Islet precursor cell (in vitro differentiated cells): ENCODE results near the gene TEX14.
"Not testable (repeated sequence)": the region's sequence is repeated elsewhere in the genome, so short reads cannot be mapped to it uniquely, and the experiment has no call there.

Experiments used
- DNase-seq: peaks from one replicate; pipeline ENCODE4 v3.0.0-alpha.2; 2018

Gene TEX14

DNA sequence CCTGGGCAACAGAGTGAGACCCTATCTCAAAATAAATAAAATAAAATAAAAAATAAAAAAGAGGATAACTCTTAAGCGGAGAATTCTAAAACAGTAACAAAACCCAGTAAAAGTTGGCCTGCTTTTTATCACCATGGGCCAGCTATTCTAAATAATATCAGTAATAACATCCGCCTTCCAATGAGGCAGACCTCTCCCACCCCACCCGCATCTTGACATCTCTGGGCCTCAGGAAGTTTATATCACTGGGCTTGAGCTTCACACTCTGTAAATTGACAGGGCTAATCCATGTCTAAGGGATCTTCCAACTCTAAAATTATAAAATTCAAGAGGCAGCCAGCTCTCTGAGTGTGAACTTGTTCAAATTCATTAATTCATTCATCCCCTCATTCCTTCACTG lies 94.5 kb downstream of the TEX14 start:
- no peak for DNase-seq

DNA sequence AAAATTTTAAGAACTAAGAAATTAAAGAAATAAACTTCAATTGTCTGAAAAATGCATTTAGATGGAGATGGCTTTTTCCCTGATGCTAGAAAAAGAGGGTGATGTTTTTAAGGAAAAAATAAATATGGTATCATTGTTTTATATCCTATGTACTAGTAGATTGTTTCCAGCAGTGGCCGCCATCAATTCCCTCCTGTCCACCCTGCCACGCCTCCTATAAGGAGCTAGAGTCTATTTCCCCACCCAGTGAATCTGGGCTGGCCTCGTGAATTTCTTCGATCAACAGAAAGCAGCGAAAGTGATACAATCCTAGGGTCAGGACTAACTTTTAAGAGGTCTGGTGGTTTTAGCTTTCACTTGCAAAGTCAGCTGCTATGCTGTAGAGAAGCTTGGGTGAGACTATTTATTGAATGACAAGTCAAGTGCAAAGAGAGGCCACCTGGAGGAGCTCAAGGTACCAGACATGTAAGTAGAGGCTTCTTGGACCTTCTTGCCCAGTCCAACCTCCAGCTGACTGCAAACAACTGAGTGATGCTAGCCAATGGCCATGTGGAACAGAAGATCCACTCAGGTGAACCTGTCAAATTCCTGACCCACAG lies 96.6 kb downstream of the TEX14 start:
- no peak for DNase-seq

DNA sequence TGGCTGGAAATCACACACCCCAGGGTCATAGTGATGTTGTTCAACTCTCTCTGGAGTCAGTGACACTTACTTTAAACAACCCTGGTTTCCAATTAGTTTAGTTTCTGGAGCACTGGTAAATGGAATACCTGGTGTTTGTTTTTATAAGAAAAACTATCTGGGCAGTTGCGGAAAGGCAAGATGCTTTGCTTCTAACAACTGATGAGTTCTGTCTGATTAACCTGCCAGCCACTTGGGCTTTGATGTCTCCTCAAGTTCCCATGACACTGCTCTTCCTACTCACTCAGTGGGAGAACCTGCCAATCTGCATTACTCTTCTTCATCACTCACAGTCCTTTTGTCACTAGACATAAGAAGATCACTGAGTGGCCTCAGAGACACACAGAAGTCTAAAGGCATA lies 98.7 kb downstream of the TEX14 start:
- DNase-seq: no peak

DNA sequence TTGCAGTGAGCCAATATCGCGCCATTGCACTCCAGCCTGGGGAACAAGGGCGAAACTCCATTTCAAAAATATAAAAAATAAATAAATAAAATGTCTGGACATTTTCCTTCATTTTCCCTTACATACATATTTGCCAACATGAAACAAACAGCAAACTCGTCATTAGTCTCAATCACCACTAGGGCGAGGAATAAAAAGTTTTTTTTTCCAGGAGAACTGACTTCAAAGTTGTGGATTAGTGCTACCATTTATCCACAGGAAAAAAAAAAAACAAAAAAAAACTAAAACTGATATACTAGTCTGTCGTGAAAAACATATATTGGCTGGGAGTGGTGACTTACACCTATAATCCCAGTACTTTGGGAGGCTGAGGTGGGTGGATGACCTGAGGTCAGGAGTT lies 100.4 kb downstream of the TEX14 start:
- no peak for DNase-seq

DNA sequence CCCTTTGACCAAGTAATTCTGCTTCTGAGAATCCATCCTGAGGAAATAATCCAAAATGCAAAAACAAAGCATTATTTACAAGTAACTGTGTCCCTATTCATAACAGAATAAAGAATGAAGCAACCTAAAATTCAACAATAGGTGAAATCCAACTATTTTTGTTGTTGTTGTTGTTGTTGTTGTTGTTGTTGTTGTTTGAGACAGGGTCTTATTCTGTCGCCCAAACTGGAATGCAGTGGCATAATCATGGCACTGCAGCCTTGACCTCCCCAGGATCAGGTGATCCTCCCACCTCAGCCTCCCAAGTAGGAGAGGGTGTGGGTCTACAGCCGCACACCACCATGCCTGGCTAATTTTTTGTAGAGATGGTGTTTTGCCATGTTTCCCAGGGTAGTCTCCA lies 101.5 kb downstream of the TEX14 start:
- no peak for DNase-seq

DNA sequence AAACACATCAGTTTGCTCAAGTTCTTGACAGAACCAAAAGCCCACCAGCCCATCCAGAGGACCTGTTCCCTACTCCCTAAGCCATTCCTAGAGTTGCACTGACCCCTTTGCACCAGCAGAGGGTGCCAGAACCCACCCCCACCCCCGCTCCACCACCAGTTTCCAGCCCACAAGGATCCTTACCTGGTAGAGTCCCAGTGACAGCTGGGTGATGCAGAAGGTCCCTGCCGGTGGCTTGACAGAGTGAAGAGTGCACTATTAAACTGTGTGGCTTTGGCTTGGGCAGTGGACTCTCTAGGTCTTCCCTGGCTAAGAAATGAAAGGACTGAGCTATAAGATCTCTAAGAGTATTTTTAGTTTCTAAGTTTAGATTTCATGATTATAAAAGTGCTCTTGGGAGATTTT lies 104.1 kb downstream of the TEX14 start:
- DNase-seq: peak; percentile 92

DNA sequence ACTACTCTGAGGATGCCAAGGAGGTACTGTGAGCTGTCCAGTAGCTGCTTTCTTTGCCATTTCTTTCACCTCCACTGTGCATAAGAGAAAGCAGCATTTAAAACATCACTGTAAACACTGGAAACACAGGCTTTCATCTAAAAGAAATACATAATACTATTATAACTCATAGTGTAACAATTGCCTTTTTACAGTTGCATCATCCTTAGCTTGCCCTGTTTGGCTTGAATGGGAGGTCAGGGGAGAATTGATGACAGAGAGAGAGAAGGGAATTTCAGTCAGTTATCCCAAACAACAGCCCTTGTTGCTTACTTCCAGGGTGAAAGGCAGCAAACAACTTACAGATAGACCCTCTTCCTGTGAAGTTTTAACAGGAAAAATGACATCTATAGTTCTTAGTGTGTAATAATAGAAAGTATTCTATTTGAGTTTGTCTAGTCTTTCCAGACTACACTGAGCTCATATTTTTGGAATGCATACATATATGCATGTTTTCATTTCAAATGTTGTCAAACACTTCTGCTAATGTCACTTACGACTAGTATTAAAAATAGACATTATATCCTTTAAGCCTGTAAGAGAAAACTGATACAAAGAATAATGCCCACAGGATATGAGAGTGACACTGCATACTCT lies 105.7 kb downstream of the TEX14 start:
- no peak for DNase-seq

DNA sequence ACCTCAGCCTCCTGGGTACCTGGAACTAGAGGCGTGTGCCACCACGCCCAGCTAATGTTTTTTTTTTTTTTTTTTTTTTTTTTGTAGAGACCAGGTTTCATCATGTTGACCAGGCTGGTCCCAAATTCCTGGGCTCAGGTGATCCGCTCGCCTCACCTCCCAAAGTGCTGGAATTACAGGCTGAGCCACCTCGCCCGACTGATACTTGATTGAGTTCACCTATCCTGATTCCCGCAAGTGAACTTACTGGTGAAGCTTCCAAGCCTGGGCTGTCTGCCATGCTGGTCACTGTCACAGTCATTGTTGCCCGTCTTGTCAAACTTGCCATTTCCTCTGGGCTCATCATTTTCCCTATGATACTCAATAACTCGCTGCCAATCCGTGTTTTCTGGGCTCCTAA lies 106.3 kb downstream of the TEX14 start:
- DNase-seq: peak; percentile 46

DNA sequence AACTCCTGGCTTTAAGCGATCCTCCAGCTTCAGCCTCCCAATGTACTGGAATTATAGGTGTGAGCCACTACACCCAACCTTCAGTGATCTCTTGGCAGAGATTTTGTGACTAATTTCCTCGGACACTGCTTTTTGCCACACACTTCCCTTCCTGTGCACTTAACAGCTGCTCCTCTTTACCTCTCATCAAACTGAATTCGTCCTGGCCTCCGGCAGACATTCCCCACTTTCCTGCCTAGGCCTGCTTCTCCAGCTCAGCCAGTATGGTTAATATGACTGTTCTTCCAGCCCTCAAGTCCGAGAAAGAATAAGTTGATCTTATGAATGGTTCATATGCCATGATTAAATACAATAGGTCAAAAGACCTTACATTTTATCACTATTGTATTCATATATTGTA lies 108.4 kb downstream of the TEX14 start:
- DNase-seq: no peak

DNA sequence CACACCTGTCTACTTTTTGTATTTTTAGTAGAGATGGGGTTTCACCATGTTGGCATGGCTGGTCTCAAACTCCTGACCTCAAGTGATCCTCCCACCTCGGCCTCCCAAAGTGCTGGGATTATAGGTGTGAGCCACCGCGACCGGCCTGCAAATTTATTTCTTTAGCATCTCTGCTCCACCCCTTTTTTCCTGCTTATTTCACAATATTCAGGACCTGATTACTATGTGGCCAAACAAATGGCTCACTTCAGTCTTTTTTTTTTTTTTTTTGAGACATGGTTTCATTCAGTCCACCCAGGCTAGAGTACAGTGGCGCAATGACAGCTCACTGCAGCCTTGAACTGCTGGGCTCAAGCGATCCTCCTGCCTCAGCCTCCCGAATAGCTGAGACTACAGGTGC lies 109.1 kb downstream of the TEX14 start:
- not testable (repeated sequence) for DNase-seq

DNA sequence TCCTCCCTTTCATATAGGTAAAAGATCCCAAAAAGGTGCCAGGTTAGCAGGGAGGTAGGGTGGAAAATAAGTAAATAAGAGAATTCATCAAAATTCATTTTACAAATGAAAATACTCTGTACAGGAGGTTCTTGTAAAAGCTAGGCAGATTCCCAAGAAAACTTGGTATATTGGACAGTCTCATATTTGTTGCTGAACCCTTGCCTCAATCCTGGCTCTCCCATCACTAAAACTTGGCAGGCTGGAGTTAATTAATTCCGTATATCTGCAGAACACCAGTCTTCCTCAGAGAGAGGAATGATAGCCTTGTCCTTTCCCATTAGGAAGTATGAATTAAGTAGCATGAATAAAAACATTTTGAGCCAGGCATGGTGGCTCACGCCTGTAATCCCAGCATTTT lies 111.2 kb downstream of the TEX14 start:
- no peak for DNase-seq

DNA sequence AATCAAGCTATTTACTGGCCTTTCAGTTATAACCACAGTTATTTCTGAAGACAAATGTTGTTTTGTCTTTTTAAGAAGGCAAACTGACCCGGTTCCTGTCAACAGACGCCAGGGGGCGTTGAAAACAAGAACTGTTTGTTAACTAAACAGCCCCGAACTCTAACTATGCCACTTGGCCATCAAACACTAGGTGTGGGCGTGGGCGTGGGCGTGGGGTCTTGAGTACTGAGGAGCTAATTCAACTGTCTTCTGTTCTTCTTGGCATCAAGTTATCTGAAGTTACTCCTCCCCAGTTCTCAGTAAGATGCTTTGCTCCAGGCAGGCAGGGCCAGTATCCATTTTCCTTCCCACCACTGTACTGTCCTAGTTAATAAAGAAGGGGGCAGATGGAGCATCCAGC lies 114.1 kb downstream of the TEX14 start:
- peak; percentile 82 for DNase-seq

DNA sequence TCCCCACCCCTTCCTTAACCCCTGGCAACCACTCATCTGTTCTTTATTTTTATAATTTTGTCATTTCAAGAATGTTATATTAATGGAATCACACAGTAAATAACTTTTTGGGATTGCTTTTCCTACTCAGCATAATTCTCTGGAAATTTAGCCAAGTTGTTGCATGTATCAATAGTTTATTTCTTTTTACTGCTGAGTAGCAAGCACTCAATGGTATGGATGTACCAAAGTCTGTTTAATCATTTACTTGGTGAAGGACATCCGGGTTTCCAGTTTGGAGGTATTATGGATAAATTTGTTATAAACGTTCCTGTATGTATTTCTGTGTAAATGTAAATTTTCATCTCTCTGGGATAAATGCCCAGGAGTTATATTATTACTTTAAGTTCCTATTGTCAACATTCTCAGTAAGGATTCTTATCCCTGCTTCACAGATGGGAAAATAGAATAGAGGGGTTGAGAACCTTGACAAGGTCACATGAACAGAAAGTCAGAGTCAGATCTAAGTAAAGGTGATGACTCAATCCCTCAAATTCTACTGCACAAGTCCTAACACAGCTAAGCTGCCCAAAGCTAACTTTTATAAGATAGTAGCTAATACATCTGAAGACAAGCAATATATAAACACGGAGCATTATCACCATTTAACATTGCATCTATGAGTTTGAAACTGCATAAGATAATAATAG lies 115.0 kb downstream of the TEX14 start:
- no peak for DNase-seq

DNA sequence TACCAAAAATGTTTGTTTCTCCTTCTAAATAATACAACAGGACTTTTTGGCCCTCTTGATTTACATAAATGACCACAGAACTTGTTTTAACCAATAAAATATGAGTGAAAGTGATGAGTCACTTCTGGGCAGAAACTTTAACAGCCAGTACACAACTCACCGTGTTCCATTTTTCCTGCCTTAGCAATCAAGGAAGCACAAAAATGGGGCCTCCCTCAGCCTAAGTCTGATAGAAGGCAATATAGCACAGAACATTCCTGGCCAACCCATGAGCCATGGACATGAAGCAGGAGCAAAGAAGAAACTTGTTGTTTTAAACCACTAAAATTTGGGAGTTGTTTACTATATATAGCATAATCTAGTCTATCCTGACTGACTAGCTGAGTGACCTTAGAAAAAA lies 116.3 kb downstream of the TEX14 start:
- no peak for DNase-seq

DNA sequence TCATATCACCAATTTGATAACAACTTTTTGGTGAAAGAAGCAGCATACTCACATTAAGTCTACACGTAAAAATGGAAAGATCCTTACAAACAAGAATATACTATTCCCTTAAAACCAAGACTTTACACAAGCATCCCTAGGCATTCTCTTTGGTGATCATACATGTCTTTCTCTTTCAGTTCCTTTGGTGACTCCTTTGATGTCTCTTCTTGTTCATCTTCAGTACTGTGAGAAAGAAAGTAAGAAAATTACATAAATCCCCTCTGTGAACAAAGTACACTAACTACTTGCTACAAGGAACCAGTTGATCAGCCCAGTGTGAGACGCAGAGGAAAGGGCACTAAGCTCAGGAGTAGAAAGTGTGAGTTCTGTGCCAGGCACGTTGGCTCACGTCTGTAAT lies 117.8 kb downstream of the TEX14 start:
- DNase-seq: no peak

DNA sequence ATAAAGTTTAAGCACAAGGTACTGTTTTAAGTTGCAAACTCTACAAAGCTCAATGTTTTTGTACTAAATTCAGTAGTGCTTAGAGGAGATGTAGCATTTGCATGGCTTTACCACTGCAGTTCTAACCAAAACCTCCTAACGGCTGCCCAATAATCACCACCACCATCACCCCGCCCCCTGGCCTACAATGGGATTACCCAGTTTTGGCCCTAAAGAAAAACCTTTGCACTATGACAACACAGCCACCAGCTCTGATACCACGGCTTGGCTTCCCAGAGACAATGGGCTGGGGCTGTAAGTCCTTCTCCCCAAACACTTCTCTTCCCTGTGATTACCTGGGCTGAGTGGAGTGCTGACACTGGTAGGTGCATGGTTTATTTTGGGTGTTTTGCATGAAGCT lies 119.0 kb downstream of the TEX14 start:
- DNase-seq: no peak

DNA sequence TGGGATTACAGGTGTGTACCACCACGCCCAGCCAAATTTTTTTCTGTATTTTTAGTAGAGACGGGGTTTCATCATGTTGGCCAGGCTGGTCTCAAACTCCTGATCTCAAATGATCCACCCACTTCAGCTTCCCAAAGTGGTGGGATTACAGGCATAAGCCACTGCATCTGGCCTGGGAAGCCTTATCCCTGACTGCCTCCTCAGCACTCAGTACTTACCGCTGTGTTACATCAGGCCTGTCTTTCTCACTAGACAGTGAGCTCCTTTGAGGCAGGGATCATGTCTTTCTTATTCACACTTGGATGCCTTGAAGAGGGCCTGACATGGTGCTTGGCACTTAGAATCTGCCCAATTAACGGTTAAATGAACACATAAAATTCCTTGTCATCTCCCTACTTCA lies 121.1 kb downstream of the TEX14 start:
- DNase-seq: no peak

DNA sequence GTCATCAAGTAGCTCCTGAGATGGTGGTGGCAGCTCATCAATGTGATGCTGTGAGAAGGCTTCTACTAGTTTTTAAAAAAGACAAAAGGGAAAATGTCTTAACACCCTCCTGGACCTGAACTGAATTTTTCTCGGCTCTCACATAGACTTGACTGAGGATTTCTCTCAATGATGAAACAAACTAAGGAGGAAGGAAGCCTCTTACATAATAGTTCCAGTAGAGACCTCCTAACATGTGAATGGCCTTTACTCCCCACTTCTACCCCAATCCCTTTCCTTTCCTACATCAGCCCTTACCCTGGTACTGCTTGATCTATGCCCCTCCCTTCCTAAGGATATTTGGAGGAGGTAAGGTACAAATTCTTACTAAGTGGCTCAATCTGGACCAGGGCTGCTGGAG lies 122.6 kb downstream of the TEX14 start:
- no peak for DNase-seq

DNA sequence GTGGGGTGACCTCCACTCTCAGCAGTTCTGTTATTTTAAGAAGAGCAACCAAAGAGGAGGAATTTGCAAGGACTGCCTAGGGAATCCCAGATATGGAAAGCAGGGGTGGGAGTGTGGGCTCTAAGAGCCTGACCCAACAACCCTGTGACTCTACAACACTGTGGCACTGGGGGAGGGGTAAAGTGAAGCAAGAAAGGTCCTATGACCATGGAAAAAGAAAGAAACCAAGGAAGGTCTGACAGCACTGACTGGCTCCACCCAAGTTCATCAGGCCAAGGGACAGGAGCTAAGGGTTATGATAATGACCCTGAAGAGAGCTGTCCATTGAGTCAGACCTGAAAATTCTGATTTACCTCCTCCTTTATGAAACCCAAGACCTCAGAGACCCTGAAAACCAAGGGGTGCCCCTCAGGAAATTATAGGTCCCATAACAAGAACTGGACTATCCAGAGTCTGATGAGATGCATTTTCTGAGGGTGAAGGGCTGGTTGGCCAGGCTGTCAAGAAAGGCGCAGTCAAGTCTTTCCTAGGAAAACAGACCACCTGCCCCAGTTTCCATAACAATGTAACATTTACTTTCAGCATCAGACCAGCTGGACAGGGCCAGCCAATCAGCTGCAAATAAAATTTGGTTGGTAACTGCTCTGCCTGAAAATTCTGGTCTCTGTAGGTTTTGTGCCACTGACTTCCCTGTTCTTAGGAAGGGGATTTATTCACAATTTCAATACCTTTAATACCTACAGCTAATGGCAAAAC lies 123.6 kb downstream of the TEX14 start:
- DNase-seq: no peak

DNA sequence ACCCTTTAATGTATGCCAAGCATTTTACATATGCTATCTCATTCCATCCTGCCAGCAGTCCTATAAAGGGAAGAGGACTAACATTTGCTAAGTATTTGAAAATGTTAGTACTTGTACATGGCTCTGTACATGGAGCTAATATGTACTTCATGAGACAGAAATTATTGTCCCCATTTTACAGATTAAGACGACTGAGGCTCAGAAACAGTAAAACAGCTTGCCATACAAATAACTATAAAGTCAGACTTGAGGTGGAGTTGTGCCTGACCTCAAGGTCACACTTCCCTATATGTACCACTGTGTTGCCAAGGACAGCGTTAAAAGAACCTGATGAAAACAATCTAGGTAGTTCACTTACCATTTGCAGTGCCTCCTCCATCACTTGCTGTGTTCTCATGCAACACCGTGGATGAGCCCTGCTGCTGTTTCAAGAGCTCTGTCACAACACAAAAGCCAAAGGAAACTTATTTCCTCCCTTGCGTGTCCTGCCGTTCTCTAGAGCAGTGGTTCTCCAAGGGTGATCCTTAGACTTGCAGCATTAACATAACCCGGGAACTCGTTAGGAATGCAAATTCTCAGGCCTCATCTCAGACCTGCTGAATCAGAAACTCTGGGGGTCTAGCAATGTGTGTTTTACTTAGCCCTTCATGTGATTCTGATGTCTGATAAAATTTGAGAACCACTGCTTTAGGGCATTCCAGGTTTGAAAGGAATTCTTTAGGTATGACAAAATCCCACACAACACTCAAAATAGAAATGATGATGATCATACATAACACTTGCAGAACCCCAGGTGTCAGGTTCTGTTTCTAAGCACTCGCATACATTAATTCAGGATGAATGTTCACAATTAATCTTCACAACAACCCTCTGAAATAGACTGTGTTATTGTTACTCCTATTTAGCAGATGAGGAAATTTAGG lies 126.2 kb downstream of the TEX14 start:
- DNase-seq: no peak

DNA sequence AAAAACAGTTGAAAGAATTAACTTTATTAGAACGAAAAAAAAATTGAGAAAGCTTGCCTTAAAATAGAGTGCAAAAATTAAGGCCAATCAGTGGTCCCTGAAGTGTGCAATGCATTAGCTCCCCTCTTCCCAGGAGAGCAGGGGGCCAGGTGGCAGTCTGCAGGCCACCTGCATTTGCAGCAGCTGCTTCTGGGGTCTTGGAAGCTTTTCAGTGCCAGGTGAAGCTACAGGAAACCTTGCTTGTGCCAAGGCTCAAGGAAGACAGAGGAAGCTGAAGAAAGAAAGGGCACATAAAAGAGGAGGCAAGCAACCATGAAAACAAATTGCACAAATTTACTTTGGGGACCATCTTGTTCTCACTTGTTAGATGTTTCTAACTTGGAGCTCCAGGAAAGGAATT lies 126.9 kb downstream of the TEX14 start:
- no peak for DNase-seq

DNA sequence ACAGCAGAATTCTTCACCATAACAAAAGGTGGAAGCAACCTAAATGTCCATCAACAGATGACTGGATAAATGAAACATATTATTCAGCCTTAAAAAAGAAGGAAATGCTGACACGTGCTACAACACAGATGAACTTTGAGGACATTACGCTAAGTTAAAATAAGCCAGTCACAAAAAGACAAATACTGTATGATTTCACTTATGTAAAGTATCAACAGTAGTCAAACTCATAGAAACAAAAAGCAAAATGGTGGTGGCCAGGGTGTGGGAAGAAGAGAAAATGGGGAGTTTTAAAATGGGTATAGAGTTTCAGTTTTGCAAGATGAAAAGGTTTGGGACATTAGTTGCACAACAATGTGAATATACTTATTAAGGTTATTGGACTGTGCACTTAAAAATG lies 127.6 kb downstream of the TEX14 start:
- DNase-seq: no peak

DNA sequence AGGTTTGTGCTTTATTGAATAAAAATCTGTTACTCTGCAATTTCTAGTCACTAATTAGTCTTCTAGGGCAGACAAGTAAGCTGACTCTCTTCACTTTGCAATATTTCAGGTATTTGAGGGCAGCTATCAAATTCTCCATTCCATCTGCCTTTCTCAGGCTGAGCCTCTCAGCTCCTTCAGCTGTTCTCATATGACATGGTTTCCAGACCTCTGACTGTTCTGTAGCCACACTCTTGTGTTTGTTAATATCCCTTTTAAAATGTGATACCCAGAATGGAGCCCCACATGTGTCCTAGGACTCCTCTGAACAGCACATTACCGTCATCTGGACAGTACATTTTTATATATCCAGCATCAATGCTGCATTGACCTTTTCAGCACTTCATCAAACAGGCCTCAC lies 131.3 kb downstream of the TEX14 start:
- DNase-seq: no peak
